OCI-LY3 (cell line): ENCODE measurements around the gene SPATS2L.

Source experiments
- CTCF ChIP-seq: fragments of 200-600, 300-600 bp; sonication (generic); IDR thresholded peaks from 2 replicates; pipeline ENCODE4 v1.5.1; 2014; ENCODE audit warnings: antibody characterized with exemption, low read length, low read depth
- EZH2phosphoT487 ChIP-seq: fragments of 200-600 bp; shearing (Covaris generic); IDR thresholded peaks from 2 replicates; pipeline ENCODE4 v1.6.1; 2018; ENCODE audit warnings: antibody characterized with exemption, mixed run types, low read depth

DNA sequence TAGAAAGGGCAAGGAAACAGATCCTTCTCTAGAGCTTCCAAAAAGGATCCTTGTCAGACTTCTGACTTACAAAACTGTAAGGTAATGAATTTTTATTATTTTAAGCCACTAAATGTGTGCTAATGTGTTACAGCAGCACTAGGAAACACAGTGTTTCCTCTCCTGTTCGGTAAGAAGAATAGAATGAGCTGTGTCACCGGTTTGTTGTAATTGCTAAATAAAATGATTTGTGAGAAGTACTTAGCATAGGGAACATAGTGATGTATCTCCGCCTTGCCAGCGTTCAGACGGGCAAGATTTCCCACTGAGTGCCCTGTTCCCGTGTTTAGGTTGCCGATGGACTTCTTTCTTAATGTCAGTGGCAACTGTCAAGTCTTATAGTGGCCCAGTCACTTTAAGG lies 57.6 kb downstream of the SPATS2L start:
- TF ChIP-seq CTCF = no peak
- TF ChIP-seq EZH2phosphoT487 = no peak
